IMR-90 (cell line): ENCODE data around the gene SURF2. TPM values are rescaled to one million over a fixed set of nuclear protein-coding genes. Genes with fewer than 3 reads are reported as not detected.

Source experiments
- ATAC-seq: fragments of 200-7000 bp; cut with Tn5 transposase; 2 replicates; pipeline ENCODE4 v1.9.1; 2020; ENCODE audit warnings: low read depth, mild to moderate bottlenecking, moderate library complexity
- BruUV-seq: library from RNA; stranded (reverse); fragments of 400-500 nt; replicated peaks from 2 replicates; lab custom pipeline; 2021; lab: Mats Ljungman, UMichigan
- CTCF ChIA-PET: fragments of 300-600 bp; formaldehyde crosslinking; extraction: SDS; loops from one replicate; lab custom pipeline; 2021; ENCODE audit warnings: antibody characterized with exemption; lab: Yijun Ruan, JAX
- POLR2A ChIA-PET: fragments of 300-600 bp; sonication (Branson Sonifier 250); formaldehyde crosslinking; loops from one replicate; lab custom pipeline; 2022; ENCODE audit warnings: antibody characterized with exemption; ENCODE audit not compliant: unreplicated experiment; lab: Charles Lee
- DNase-seq: peaks from one replicate; pipeline ENCODE4 v3.0.0; 2013
- H2AFZ ChIP-seq: replicated peaks from 2 replicates; pipeline ENCODE3; 2013; ENCODE audit warnings: low read length, mild to moderate bottlenecking; ENCODE audit not compliant: poor library complexity
- H2AK5ac ChIP-seq: 2 replicates; pipeline ENCODE4 v1.6.1; 2013; ENCODE audit warnings: low read depth, low read length, inconsistent platforms
- H2AK9ac ChIP-seq: replicated peaks from 2 replicates; pipeline ENCODE3; 2013; ENCODE audit warnings: mild to moderate bottlenecking, low read depth, low read length, moderate library complexity; ENCODE audit not compliant: poor library complexity
- H2BK120ac ChIP-seq: 2 replicates; pipeline ENCODE4 v1.6.1; 2013; ENCODE audit warnings: low read depth, low read length, inconsistent platforms
- H2BK15ac ChIP-seq: 3 replicates; pipeline ENCODE4 v1.6.1; 2013; ENCODE audit warnings: low read depth, low read length, inconsistent platforms
- H2BK20ac ChIP-seq: 2 replicates; pipeline ENCODE4 v1.6.1; 2013; ENCODE audit warnings: low read depth, mild to moderate bottlenecking, inconsistent platforms, low read length, moderate library complexity
- H2BK5ac ChIP-seq: 2 replicates; pipeline ENCODE4 v1.6.1; 2013; ENCODE audit warnings: mild to moderate bottlenecking, low read depth, low read length, inconsistent platforms; ENCODE audit not compliant: poor library complexity, severe bottlenecking
- H3K14ac ChIP-seq: replicated peaks from 2 replicates; pipeline ENCODE4 v1.6.1; 2013; ENCODE audit warnings: low read depth, low read length, inconsistent platforms
- H3K18ac ChIP-seq: 2 replicates; pipeline ENCODE4 v1.6.1; 2013; ENCODE audit warnings: low read depth, low read length, control low read depth
- H3K23ac ChIP-seq: 2 replicates; pipeline ENCODE4 v1.6.1; 2013; ENCODE audit warnings: low read depth, low read length, inconsistent platforms
- H3K27ac ChIP-seq: 2 replicates; pipeline ENCODE4 v1.5.1; 2013; ENCODE audit warnings: mild to moderate bottlenecking, control low read depth, low read length; ENCODE audit not compliant: insufficient read depth
- H3K27me3 ChIP-seq: 2 replicates; pipeline ENCODE4 v1.6.1; 2013; ENCODE audit warnings: low read length; ENCODE audit not compliant: control insufficient read depth, insufficient read depth
- H3K36me3 ChIP-seq: 2 replicates; pipeline ENCODE4 v1.6.1; 2013; ENCODE audit warnings: low read length, mixed read lengths; ENCODE audit not compliant: control insufficient read depth, insufficient read depth
- H3K4ac ChIP-seq: 2 replicates; pipeline ENCODE4 v1.6.1; 2013; ENCODE audit warnings: low read depth, low read length, inconsistent platforms
- H3K4me1 ChIP-seq: 2 replicates; pipeline ENCODE4 v1.6.1; 2013; ENCODE audit warnings: low read length, mixed read lengths; ENCODE audit not compliant: control insufficient read depth, insufficient read depth
- H3K4me2 ChIP-seq: 2 replicates; pipeline ENCODE4 v1.6.1; 2013; ENCODE audit warnings: low read depth, mild to moderate bottlenecking, control low read depth, low read length, moderate library complexity
- H3K4me3 ChIP-seq: 2 replicates; pipeline ENCODE4 v1.5.1; 2013; ENCODE audit warnings: low read depth, mild to moderate bottlenecking, control low read depth, low read length, moderate library complexity; ENCODE audit not compliant: insufficient read depth
- H3K56ac ChIP-seq: 2 replicates; pipeline ENCODE4 v1.6.1; 2013; ENCODE audit warnings: low read length, inconsistent platforms; ENCODE audit not compliant: insufficient read depth; ENCODE audit errors: extremely low read depth
- H3K79me1 ChIP-seq, 2 experiments: 2 replicates each; pipeline ENCODE4 v1.6.1; 2013; ENCODE audit warnings: low read length in 2 of 2, inconsistent platforms in 1 of 2, low read depth in 1 of 2
- H3K9ac ChIP-seq: 2 replicates; pipeline ENCODE4 v1.6.1; 2013; ENCODE audit warnings: low read depth, low read length, control low read depth
- H3K9me1 ChIP-seq: 2 replicates; pipeline ENCODE4 v1.6.1; 2013; ENCODE audit warnings: low read length, inconsistent platforms; ENCODE audit not compliant: insufficient read depth
- H3K9me3 ChIP-seq: 2 replicates; pipeline ENCODE4 v1.6.1; 2013; ENCODE audit warnings: low read length; ENCODE audit not compliant: control insufficient read depth, insufficient read depth
- H4K20me1 ChIP-seq: 2 replicates; pipeline ENCODE4 v1.6.1; 2013; ENCODE audit warnings: low read length, inconsistent platforms; ENCODE audit not compliant: insufficient read depth
- H4K5ac ChIP-seq: 2 replicates; pipeline ENCODE4 v1.6.1; 2013; ENCODE audit warnings: mild to moderate bottlenecking, low read depth, low read length, control low read depth
- H4K8ac ChIP-seq, 2 experiments: 2 replicates each; pipeline ENCODE4 v1.6.1; 2013; ENCODE audit warnings: low read depth in 2 of 2, low read length in 2 of 2, control low read depth in 1 of 2, inconsistent platforms in 1 of 2
- H4K91ac ChIP-seq: 2 replicates; pipeline ENCODE4 v1.6.1; 2013; ENCODE audit warnings: low read depth, low read length, inconsistent platforms; ENCODE audit not compliant: insufficient read depth
- CTCF ChIP-seq: conservative IDR thresholded peaks from 2 replicates; pipeline ENCODE4 v1.5.1; 2012; ENCODE audit warnings: mild to moderate bottlenecking, low read depth, low read length, improper control_type of control experiment
- NFE2L2 ChIP-seq: fragments of 150-350 bp; IDR thresholded peaks from 2 replicates; pipeline ENCODE4 v1.6.1; 2016; ENCODE audit warnings: low read depth, mild to moderate bottlenecking, low read length
- WGBS, 2 experiments: methylation state at CpG; one replicate each; pipeline versions ENCODE4 v1.1.5 to v1.1.7; 2013; ENCODE audit warnings: missing lambda C conversion rate in 2 of 2; ENCODE audit not compliant: insufficient read length in 1 of 2; ENCODE audit errors: extremely low coverage in 2 of 2; 5-methylcytosine and 5-hydroxymethylcytosine counted together
- dilution Hi-C: fragments of 300-500 bp; cut with HindIII; formaldehyde crosslinking; loops from one replicate; pipeline ENCODE4 v1.14.3; 2018; ENCODE audit warnings: low sequenced_read_pairs; ENCODE audit not compliant: unreplicated experiment
- in situ Hi-C: fragments of 300-500 bp; cut with MboI; formaldehyde crosslinking; loops from 3 replicates; pipeline ENCODE4 v1.14.3; 2019; ENCODE audit warnings: low sequenced_read_pairs, inconsistent platforms, mixed read lengths
- intact Hi-C: fragments of 100-400 bp; cut with micrococcal nuclease; formaldehyde crosslinking; loops from 2 replicates; pipeline ENCODE4 v1.10.0; 2022
- polyA plus RNA-seq, 3 experiments: library from polyadenylated mRNA; depleted of rRNA; stranded (reverse); fragments of >200 nt; gene quantifications; 2 replicates each; pipeline ENCODE4 v1.2.3, GENCODE V29; 2012; ENCODE audit warnings: low replicate concordance in 1 of 3
- total RNA-seq: library from RNA; depleted of rRNA; stranded (reverse); fragments of >200 nt; gene quantifications from 2 replicates; pipeline ENCODE4 v1.2.3, GENCODE V29; 2012

The SURF2 gene
- total and polyA plus RNA-seq, 2 of the 4 experiments (the other 2 are of a cell fraction): 9.9 to 16.3 TPM

DNA sequence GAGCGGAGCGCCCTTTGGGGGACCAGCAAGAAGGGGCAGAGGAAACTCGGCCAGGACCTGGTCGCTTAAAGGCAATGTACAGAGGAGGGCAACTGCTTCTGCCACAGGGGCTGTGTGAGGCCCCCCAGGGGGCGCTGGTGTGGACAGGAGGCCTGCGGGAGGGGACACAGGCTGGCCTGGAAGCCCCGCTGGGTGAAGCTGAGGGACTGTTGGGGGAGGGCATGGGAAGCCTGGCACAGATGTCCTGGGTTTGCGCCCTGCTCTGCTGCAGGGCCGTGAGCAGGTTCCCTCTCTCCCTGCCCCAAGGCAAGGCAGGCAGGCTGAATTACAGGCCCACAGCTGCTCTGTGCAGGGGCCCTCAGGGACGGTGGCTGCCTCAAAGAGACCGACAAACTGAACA is 13.8 kb upstream of the SURF2 start:
- no peaks in the 10 kb centered on the region for H3K27me3 ChIP-seq
- H3K9me3 ChIP-seq: no peaks in the 10 kb centered on the region
- H3K9me1 ChIP-seq: peaks cover 3% of the 10 kb centered on the region; the same call in 1 of the 2 replicates
- H3K4me2 ChIP-seq: no peak overlapping the region
- no peak overlapping the region for H4K8ac ChIP-seq
- no peak overlapping the region for H2BK5ac ChIP-seq
- no peak overlapping the region for H3K14ac ChIP-seq
- ChIA-PET CTCF (interaction anchor here (0.9 kb wide), 1 partner anchor 13 kb away, joined by 3 read pairs; no protein-coding TSS in a partner anchor), POLR2A (no interaction called here)
- H3K9ac ChIP-seq: no peak overlapping the region
- 50% methylated on average over 2 of the region's 11 CpGs; no CpG with 5 or more reads in 1 of the 2 experiments for WGBS, 2 experiments
- H2AFZ ChIP-seq: no peak overlapping the region
- H2AK5ac ChIP-seq: no peak overlapping the region
- ATAC-seq: no peak
- no peak overlapping the region for H3K56ac ChIP-seq
- H2BK15ac ChIP-seq: no peak overlapping the region
- peaks cover 63% of the 10 kb centered on the region for H3K36me3 ChIP-seq
- H3K4ac ChIP-seq: no peak overlapping the region
- no peak overlapping the region for H3K27ac ChIP-seq
- H3K4me1 ChIP-seq: peaks cover 7% of the 10 kb centered on the region
- intact Hi-C loops: no loop called here
- H3K23ac ChIP-seq: no peak overlapping the region
- no peak overlapping the region for H2BK120ac ChIP-seq
- H3K18ac ChIP-seq: no peak overlapping the region
- BruUV-seq: no TSS peak
- no peak overlapping the region for H3K4me3 ChIP-seq
- H3K79me1 ChIP-seq: peaks cover 15 to 45% of the 10 kb centered on the region in 2 experiments; a peak in 3 of 4 replicates
- no peak overlapping the region for H2BK20ac ChIP-seq
- no peak for TF ChIP-seq NFE2L2
- 0 out of 2 replicates have a peak, but pooled peaks have one; percentile 17 for TF ChIP-seq CTCF
- in situ Hi-C loops: no loop called here
- H4K91ac ChIP-seq: no peak overlapping the region
- H4K5ac ChIP-seq: no peak overlapping the region
- H2AK9ac ChIP-seq: peak overlapping the region; percentile 37
- dilution Hi-C loops: no loop called here
- H4K20me1 ChIP-seq: peaks cover 10% of the 10 kb centered on the region; the same call in 1 of the 2 replicates
- DNase-seq: no peak
